ENCODE measurements around the gene BCO1.

Gene BCO1

GRCh38 chr16:81277541-81278080 lies 39.1 kb downstream of the BCO1 start:
- DNase-seq = no peak

- no peak for DNase-seq
Observed at GRCh38 chr16:81278526-81278925, 40.0 kb downstream of the BCO1 start.

GRCh38 chr16:81279392-81279791 lies 40.9 kb downstream of the BCO1 start:
- DNase-seq = no peak

GRCh38 chr16:81280393-81280792 lies 41.9 kb downstream of the BCO1 start:
- DNase-seq = no peak

GRCh38 chr16:81283044-81283443 lies 44.6 kb downstream of the BCO1 start:
- DNase-seq = no peak

GRCh38 chr16:81284995-81285600 lies 46.6 kb downstream of the BCO1 start:
- DNase-seq = no peak

- DNase-seq = no peak
Observed at GRCh38 chr16:81286190-81286589, 47.7 kb downstream of the BCO1 start.

- no peak for DNase-seq
Observed at GRCh38 chr16:81291117-81291516, 52.6 kb downstream of the BCO1 start.

GRCh38 chr16:81292936-81293335 lies 54.4 kb downstream of the BCO1 start:
- DNase-seq = no peak

GRCh38 chr16:81293909-81294802 lies 55.7 kb downstream of the BCO1 start:
- DNase-seq = no peak

- no peak for DNase-seq
Observed at GRCh38 chr16:81296631-81297030, 58.1 kb downstream of the BCO1 start.

GRCh38 chr16:81307770-81308169 lies 69.3 kb downstream of the BCO1 start:
- DNase-seq = no peak

- no peak for DNase-seq
Observed at GRCh38 chr16:81310045-81310644, 71.7 kb downstream of the BCO1 start.

- DNase-seq = no peak
Observed at GRCh38 chr16:81311762-81312161, 73.3 kb downstream of the BCO1 start.

- DNase-seq = no peak
Observed at GRCh38 chr16:81313701-81314602, 75.5 kb downstream of the BCO1 start.

- peak; percentile 83 to 97 (median 89) for DNase-seq
Observed at GRCh38 chr16:81314603-81315270, 76.2 kb downstream of the BCO1 start, which contains the start of gene GAN. Gene GAN, plus strand, starts transcription at chr16:81314962. Its CDS starts 152 bp downstream, at chr16:81315114.

- peak; percentile 12 to 37 (median 18) for DNase-seq
Observed at GRCh38 chr16:81315271-81316175, 77.0 kb downstream of the BCO1 start.

GRCh38 chr16:81316176-81316496 lies 77.6 kb downstream of the BCO1 start:
- DNase-seq = no peak

- DNase-seq = no peak
Observed at GRCh38 chr16:81318711-81319110, 80.2 kb downstream of the BCO1 start.

GRCh38 chr16:81319221-81319912 lies 80.9 kb downstream of the BCO1 start:
- no peak for DNase-seq

Data from T-helper 1 cell (primary cell).